HG02884 (cell line): ENCODE measurements around the gene PICK1.

ENCODE experiments used
- ATAC-seq: cut with Tn5 transposase; IDR thresholded peaks from one replicate; pipeline ENCODE4 v1.9.1; 2021; ENCODE audit warnings: mild to moderate bottlenecking, moderate library complexity; ENCODE audit not compliant: unreplicated experiment

PICK1 gene

GRCh38 chr22:38086001-38086845, 29.0 kb downstream of the PICK1 start:
- no peak for ATAC-seq

GRCh38 chr22:38086942-38087341, 29.7 kb downstream of the PICK1 start:
- no peak for ATAC-seq

- no peak for ATAC-seq
These were observed 30.7 kb downstream of the PICK1 start for GRCh38 chr22:38087855-38088254.

GRCh38 chr22:38088629-38089473, 31.6 kb downstream of the PICK1 start:
- ATAC-seq: no peak

GRCh38 chr22:38089474-38089851, 32.3 kb downstream of the PICK1 start:
- ATAC-seq: no peak

- no peak for ATAC-seq
These were observed 39.9 kb downstream of the PICK1 start for GRCh38 chr22:38097058-38097457.

GRCh38 chr22:38097557-38098409, 40.6 kb downstream of the PICK1 start:
- no peak for ATAC-seq

- no peak for ATAC-seq
These were observed 41.4 kb downstream of the PICK1 start for GRCh38 chr22:38098410-38099249.

GRCh38 chr22:38103641-38104040, 46.4 kb downstream of the PICK1 start:
- ATAC-seq: no peak

GRCh38 chr22:38104084-38104483, 46.9 kb downstream of the PICK1 start:
- ATAC-seq: no peak

GRCh38 chr22:38106814-38107578, 49.8 kb downstream of the PICK1 start:
- ATAC-seq: no peak

- ATAC-seq: no peak
These were observed 50.7 kb downstream of the PICK1 start for GRCh38 chr22:38107692-38108515.

GRCh38 chr22:38108561-38109319, 51.5 kb downstream of the PICK1 start:
- no peak for ATAC-seq

- no peak for ATAC-seq
These were observed 52.3 kb downstream of the PICK1 start for GRCh38 chr22:38109371-38110001.

- no peak for ATAC-seq
These were observed 53.0 kb downstream of the PICK1 start, which contains the start of gene BAIAP2L2 for GRCh38 chr22:38110008-38110862. Gene BAIAP2L2 (minus strand): TSS chr22:38110684. CDS start chr22:38110525, 159 bp downstream.
